Measurements from ENCODE around the gene CCL1. TPM values are rescaled to one million over a fixed set of nuclear protein-coding genes. Genes with fewer than 3 reads are reported as not detected.

The CCL1 gene
- total RNA-seq, 1 donor from 2014 or later: not detected

DNA sequence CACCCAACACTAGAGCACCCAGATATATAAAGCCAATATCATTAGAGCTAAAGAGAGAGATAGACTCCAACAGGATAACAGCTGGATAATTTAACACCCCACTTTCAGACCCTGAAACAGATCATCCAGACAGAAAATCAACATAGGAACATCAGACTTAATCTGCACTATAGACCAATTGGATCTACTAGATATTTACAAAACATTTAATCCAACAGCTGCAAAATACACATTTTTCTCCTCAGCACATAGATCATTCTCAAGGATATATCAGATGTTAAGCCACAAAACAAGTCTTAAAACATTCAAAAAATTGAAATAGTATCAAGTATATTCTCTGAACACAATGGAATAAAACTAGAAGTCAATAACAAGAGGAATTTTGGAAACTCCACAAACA, 10.8 kb downstream of the CCL1 start:
- no peak for TF ChIP-seq CTCF (IDR thresholded peaks at IDR 0.05)

GRCh38 chr17:34351096-34351495, 11.9 kb downstream of the CCL1 start:
- H3K4me3 Mint-ChIP-seq (ENCODE audit: unreplicated experiment): no peak overlapping the region
- H3K4me1 Mint-ChIP-seq (ENCODE audit: low read depth): no peaks in the 10 kb centered on the region
- TF ChIP-seq CTCF (IDR thresholded peaks at IDR 0.05): no peak
- no peak for DNase-seq (ENCODE audit: low spot score)
- peaks cover 6% of the 10 kb centered on the region for H3K27me3 Mint-ChIP-seq (ENCODE audit: low read depth)
- H3K36me3 Mint-ChIP-seq (ENCODE audit: low read depth): no peaks in the 10 kb centered on the region
- H3K27ac Mint-ChIP-seq (ENCODE audit: unreplicated experiment): no peak overlapping the region
- H3K9me3 Mint-ChIP-seq (ENCODE audit: low read depth): peaks cover 6% of the 10 kb centered on the region

More for the DNA sequence above, 10.8 kb downstream of the CCL1 start:
- peaks cover 6% of the 10 kb centered on the region for H3K9me3 Mint-ChIP-seq (ENCODE audit: low read depth)
- no peak overlapping the region for H3K4me3 Mint-ChIP-seq (ENCODE audit: unreplicated experiment)
- DNase-seq (ENCODE audit: low spot score): no peak
- no peaks in the 10 kb centered on the region for H3K36me3 Mint-ChIP-seq (ENCODE audit: low read depth)
- H3K27me3 Mint-ChIP-seq (ENCODE audit: low read depth): peaks cover 6% of the 10 kb centered on the region
- H3K27ac Mint-ChIP-seq (ENCODE audit: unreplicated experiment): no peak overlapping the region
- no peaks in the 10 kb centered on the region for H3K4me1 Mint-ChIP-seq (ENCODE audit: low read depth)

DNA sequence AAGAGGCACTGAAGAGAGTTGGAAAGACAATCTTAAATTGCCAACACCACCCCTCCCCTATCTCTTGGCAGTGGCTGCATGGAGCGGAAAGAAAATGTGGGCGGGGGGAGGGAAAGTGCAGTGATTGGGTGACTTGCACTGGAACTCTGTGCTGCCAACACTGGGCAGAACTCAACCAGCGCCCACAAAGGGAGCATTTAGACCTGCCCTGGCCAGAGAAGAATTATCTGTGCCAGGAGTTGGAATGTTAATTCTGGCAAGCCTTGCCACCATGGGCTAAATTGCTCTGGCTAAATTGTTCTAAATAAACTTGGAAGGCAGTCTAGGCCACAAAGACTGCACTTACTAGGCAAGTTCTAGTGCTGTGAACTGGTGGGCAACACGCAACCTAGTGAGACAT, 13.3 kb downstream of the CCL1 start:
- H3K4me1 Mint-ChIP-seq (ENCODE audit: low read depth): no peaks in the 10 kb centered on the region
- H3K4me3 Mint-ChIP-seq (ENCODE audit: unreplicated experiment): no peak overlapping the region
- peaks cover 7% of the 10 kb centered on the region for H3K27me3 Mint-ChIP-seq (ENCODE audit: low read depth)
- TF ChIP-seq CTCF (IDR thresholded peaks at IDR 0.05): no peak
- H3K36me3 Mint-ChIP-seq (ENCODE audit: low read depth): no peaks in the 10 kb centered on the region
- no peak overlapping the region for H3K27ac Mint-ChIP-seq (ENCODE audit: unreplicated experiment)
- no peak for DNase-seq (ENCODE audit: low spot score)
- H3K9me3 Mint-ChIP-seq (ENCODE audit: low read depth): peaks cover 6% of the 10 kb centered on the region

DNA sequence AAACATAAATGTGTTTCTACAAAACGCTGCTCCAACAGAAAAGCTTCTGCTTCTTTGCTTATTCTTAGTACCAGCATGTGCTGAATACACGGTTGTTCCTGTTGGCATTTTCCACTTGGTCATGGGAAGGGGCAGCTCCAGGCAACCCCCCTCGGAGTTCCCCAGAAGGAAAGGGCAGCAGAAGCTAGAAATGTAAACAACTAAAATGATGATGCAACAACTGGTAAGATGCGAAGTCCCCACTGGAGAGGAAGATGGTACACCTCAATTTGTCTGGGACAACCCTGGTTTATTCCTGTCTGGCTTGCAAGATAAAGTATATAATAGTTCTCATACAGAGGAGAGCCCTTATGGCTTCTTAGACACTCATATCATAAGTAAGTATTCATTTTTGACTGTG, 16.0 kb downstream of the CCL1 start:
- peaks cover 10% of the 10 kb centered on the region for H3K27me3 Mint-ChIP-seq (ENCODE audit: low read depth)
- TF ChIP-seq CTCF (IDR thresholded peaks at IDR 0.05): no peak
- H3K36me3 Mint-ChIP-seq (ENCODE audit: low read depth): no peaks in the 10 kb centered on the region
- H3K4me1 Mint-ChIP-seq (ENCODE audit: low read depth): no peaks in the 10 kb centered on the region
- H3K27ac Mint-ChIP-seq (ENCODE audit: unreplicated experiment): no peak overlapping the region
- no peak overlapping the region for H3K4me3 Mint-ChIP-seq (ENCODE audit: unreplicated experiment)
- no peaks in the 10 kb centered on the region for H3K9me3 Mint-ChIP-seq (ENCODE audit: low read depth)
- DNase-seq (ENCODE audit: low spot score): no peak

- DNase-seq (ENCODE audit: low spot score): no peak
- Mint-ChIP-seq H3K27ac (ENCODE audit: unreplicated experiment) (no peak overlapping the region), H3K4me3 (ENCODE audit: unreplicated experiment) (no peak overlapping the region), H3K36me3 (ENCODE audit: low read depth) (no peaks in the 10 kb centered on the region), H3K9me3 (ENCODE audit: low read depth) (no peaks in the 10 kb centered on the region), H3K4me1 (ENCODE audit: low read depth) (no peaks in the 10 kb centered on the region), H3K27me3 (ENCODE audit: low read depth) (peaks cover 12% of the 10 kb centered on the region)
- TF ChIP-seq CTCF (IDR thresholded peaks at IDR 0.05): no peak
Observed at GRCh38 chr17:34341916-34342315, 21.1 kb downstream of the CCL1 start.

Data from chondrocyte (in vitro differentiated cells).